GM13977 (cell line): ENCODE measurements around the gene ALKBH7.
A peak's percentile ranks its signal among the peaks of the same experiment; 100 is the strongest.

ENCODE experiments used
- DNase-seq: peaks from one replicate; pipeline ENCODE4 v3.0.0; 2012; ENCODE audit warnings: low spot score
- in situ Hi-C: fragments of 300-500 bp; cut with MboI; formaldehyde crosslinking; loops from one replicate; pipeline ENCODE4 v1.12.0; 2022; ENCODE audit warnings: low sequenced_read_pairs, low pct_unique_long_range_greater_than_20kb, mixed read lengths, inconsistent platforms; ENCODE audit not compliant: unreplicated experiment
- TF ChIP-seq, protein P1 (sequence below): IDR thresholded peaks from 2 replicates; pipeline ENCODE4 v1.5.1; 2012; ENCODE audit warnings: mild to moderate bottlenecking, control low read depth; ENCODE audit not compliant: insufficient read depth; ENCODE audit errors: extremely low read depth, missing control alignments

Gene ALKBH7

GRCh38 chr19:6412447-6413091 lies 40.0 kb downstream of the ALKBH7 start:
- in situ Hi-C loops: no loop called here
- TF ChIP-seq, protein P1, sequence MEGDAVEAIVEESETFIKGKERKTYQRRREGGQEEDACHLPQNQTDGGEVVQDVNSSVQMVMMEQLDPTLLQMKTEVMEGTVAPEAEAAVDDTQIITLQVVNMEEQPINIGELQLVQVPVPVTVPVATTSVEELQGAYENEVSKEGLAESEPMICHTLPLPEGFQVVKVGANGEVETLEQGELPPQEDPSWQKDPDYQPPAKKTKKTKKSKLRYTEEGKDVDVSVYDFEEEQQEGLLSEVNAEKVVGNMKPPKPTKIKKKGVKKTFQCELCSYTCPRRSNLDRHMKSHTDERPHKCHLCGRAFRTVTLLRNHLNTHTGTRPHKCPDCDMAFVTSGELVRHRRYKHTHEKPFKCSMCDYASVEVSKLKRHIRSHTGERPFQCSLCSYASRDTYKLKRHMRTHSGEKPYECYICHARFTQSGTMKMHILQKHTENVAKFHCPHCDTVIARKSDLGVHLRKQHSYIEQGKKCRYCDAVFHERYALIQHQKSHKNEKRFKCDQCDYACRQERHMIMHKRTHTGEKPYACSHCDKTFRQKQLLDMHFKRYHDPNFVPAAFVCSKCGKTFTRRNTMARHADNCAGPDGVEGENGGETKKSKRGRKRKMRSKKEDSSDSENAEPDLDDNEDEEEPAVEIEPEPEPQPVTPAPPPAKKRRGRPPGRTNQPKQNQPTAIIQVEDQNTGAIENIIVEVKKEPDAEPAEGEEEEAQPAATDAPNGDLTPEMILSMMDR: peak; percentile 73
- peak; percentile 68 for DNase-seq

GRCh38 chr19:6413291-6413690 lies 40.7 kb downstream of the ALKBH7 start:
- peak; percentile 10 for DNase-seq
- in situ Hi-C loops: no loop called here
- TF ChIP-seq, protein P1: no peak

DNA sequence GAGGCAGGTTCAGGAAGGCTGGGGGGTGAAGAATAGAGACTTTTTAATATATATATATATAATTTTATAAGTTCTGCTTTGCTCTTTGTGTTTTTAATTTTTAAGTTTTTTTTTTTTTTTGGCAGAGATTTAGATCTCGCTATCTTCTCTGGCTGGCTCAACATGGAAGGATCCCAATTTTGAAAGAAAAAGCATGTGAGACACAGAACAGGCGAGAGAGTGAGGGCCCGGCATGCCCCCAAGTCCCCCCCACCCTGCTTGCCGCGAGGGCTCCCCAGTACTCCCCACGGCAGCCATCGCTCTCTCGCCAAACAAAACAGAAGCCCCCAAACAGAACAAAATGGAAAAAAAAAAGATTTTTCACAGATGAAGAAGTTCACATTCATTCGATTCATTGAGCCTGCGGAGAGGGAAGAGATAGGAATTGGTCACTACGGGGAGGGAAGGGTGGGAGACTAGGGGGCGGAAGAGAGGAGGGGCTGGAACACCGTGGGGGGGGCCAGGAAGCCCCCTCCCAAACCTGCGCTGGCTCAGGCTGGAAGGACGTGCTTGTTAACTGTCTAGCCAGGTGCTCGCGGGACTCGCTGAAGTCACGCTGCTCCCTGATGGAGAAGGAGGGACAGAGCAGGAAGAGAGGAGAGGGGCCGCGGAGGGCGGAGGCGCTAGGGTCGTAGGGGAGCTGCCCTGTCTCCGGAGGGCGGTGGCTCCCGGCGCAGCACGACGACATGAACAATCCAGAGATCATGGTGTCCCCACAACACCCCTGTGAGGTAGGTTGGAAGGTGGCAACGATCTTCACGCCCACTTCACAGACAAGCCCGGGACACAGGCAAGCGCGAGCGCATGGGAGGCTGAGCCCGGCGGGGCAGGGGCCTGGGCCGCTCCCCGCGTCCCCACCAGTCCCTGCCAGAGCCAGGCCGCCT lies 41.4 kb downstream of the ALKBH7 start:
- peak; percentile 14 for DNase-seq
- in situ Hi-C loops: no loop called here
- TF ChIP-seq, protein P1: no peak

GRCh38 chr19:6414793-6415590 lies 42.4 kb downstream of the ALKBH7 start:
- TF ChIP-seq, protein P1: no peak
- in situ Hi-C loops: no loop called here
- peak; percentile 34 for DNase-seq

GRCh38 chr19:6415591-6416190 lies 43.1 kb downstream of the ALKBH7 start:
- peak; percentile 26 for DNase-seq
- in situ Hi-C loops: no loop called here
- TF ChIP-seq, protein P1: no peak
